Lung (tissue), 12 donors: Measurements from ENCODE around the gene SCN5A. TPM values are rescaled to one million over a fixed set of nuclear protein-coding genes. Genes with fewer than 3 reads are reported as not detected.

Source experiments
- ATAC-seq: fragments of 200-7000 bp; cut with Tn5 transposase; one replicate; pipeline ENCODE4 v1.9.1; 2020; ENCODE audit warnings: moderate number of reproducible peaks; ENCODE audit not compliant: insufficient read depth, low FRiP score
- DNase-seq, 3 donors: peaks; one replicate each; pipeline ENCODE4 v3.0.0-alpha.2; 2013 to 2017
- H3K27ac ChIP-seq, 2 donors: one replicate each; pipeline ENCODE4 v1.5.1; 2013; ENCODE audit warnings: mild to moderate bottlenecking in 2 of 2, moderate library complexity in 2 of 2, control low read depth in 1 of 2, inconsistent platforms in 1 of 2, low read depth in 1 of 2, low read length in 1 of 2
- H3K27me3 ChIP-seq, 3 donors: one replicate each; pipeline ENCODE4 v1.5.1; 2013; ENCODE audit warnings: low read length in 2 of 3; ENCODE audit not compliant: control insufficient read depth in 3 of 3, insufficient read depth in 3 of 3
- H3K36me3 ChIP-seq, 4 donors: one replicate each; pipeline ENCODE4 v1.5.1; 2013; ENCODE audit warnings: low read length in 4 of 4, mild to moderate bottlenecking in 1 of 4, moderate library complexity in 1 of 4; ENCODE audit not compliant: control insufficient read depth in 4 of 4, insufficient read depth in 4 of 4
- H3K4me1 ChIP-seq, 5 donors: one replicate each; pipeline ENCODE4 v1.5.1; 2013; ENCODE audit warnings: low read length in 5 of 5, mild to moderate bottlenecking in 2 of 5, moderate library complexity in 1 of 5; ENCODE audit not compliant: control insufficient read depth in 5 of 5, insufficient read depth in 5 of 5
- H3K4me3 ChIP-seq: one replicate; pipeline ENCODE4 v1.5.1; 2013; ENCODE audit warnings: mild to moderate bottlenecking, control low read depth, moderate library complexity
- H3K9ac ChIP-seq, 2 donors: one replicate each; pipeline ENCODE4 v1.5.1; 2013; ENCODE audit warnings: low read length in 2 of 2, control low read depth in 1 of 2; ENCODE audit not compliant: insufficient read depth in 1 of 2
- H3K9me3 ChIP-seq, 4 donors: one replicate each; pipeline ENCODE4 v1.5.1; 2013; ENCODE audit warnings: low read length in 3 of 4, mild to moderate bottlenecking in 1 of 4, moderate library complexity in 1 of 4; ENCODE audit not compliant: control insufficient read depth in 4 of 4, insufficient read depth in 3 of 4
- CTCF ChIP-seq: IDR thresholded peaks from 2 replicates; pipeline ENCODE4 v1.5.1; 2012; ENCODE audit warnings: mild to moderate bottlenecking; ENCODE audit errors: control extremely low read depth, extremely low read depth
- WGBS, 2 donors: extraction: QIAGEN DNeasy Blood & Tissue Kit; methylation state at CpG; one replicate each; pipeline ENCODE4 v1.1.7; 2013; 5-methylcytosine and 5-hydroxymethylcytosine counted together
- polyA plus RNA-seq, 2 donors: library from polyadenylated mRNA; stranded (reverse); fragments of 200-250 nt; gene quantifications; one replicate each; pipeline ENCODE4 v1.2.1, GENCODE V29; 2013
- total RNA-seq, 2 donors: library from RNA; depleted of rRNA in 1 of 2; stranded (reverse); fragments of >200 nt in 1 of 2; gene quantifications; one replicate each; pipeline ENCODE4 v1.2.1, GENCODE V29; 2014 to 2021
- donor health status: control.
- donor health status: control.
- donor health status: Bipolar disorder and iron deficiency.
- donor health status: healthy.
- donor health status: DM: yes; HTN: yes; CAD: no.

The SCN5A gene
- total and polyA plus RNA-seq, 4 donors = 0.02 to 2.5 (median 0.37) TPM

GRCh38 chr3:38533285-38533976 lies 116.1 kb downstream of the SCN5A start:
- Histone ChIP-seq H3K27me3 (no peaks in the 10 kb centered on the region), H3K4me1 (peaks cover 0 to 15% (median 5%) of the 10 kb centered on the region in 5 donors), H3K9ac (no peak overlapping the region), H3K4me3 (no peak overlapping the region), H3K9me3 (no peaks in the 10 kb centered on the region), H3K27ac (peak overlapping the region in 1 of 2 donors; percentile 84), H3K36me3 (peaks cover 0 to 4% (median 0%) of the 10 kb centered on the region in 4 donors)
- WGBS, 2 donors = 85 to 86% methylated on average over 13 of the region's 13 CpGs
- DNase-seq (peak; percentile 72 to 77 (median 76)), ATAC-seq (no peak)
- TF ChIP-seq CTCF = no peak

DNA sequence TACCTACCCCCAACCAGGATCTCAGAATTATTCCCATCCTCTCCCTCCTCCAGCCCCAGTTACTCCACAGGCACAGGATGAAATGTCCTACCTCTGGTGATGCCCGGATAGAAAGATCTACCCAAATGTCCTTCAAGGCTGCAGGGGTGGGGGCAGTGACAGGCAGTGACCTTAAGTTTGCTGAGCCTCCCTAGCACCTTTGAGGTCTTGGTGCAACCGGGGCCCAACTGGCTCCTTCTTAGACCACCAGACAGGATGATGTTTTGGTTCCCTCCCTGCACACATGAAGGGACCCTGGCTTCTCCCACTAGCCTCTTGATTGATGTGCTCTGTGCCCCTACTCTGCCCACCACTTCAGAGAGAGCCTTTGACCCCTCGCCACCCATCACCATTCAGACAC lies 117.0 kb downstream of the SCN5A start:
- peaks cover 0 to 7% (median 3%) of the 10 kb centered on the region in 4 donors for H3K36me3 ChIP-seq
- 64 to 65% methylated on average over 3 of the region's 3 CpGs for WGBS, 2 donors
- DNase-seq (no peak), ATAC-seq (no peak)
- TF ChIP-seq CTCF = no peak
- no peaks in the 10 kb centered on the region for H3K9me3 ChIP-seq
- no peak overlapping the region for H3K4me3 ChIP-seq
- no peak overlapping the region for H3K9ac ChIP-seq
- peak overlapping the region in 1 of 2 donors; percentile 84 for H3K27ac ChIP-seq
- H3K4me1 ChIP-seq = peaks cover 0 to 14% (median 5%) of the 10 kb centered on the region in 5 donors
- no peaks in the 10 kb centered on the region for H3K27me3 ChIP-seq

GRCh38 chr3:38528457-38528856 lies 121.0 kb downstream of the SCN5A start:
- TF ChIP-seq CTCF = no peak
- no peaks in the 10 kb centered on the region for H3K27me3 ChIP-seq
- no peak overlapping the region for H3K27ac ChIP-seq
- WGBS, 2 donors = 96 to 100% methylated on average over 1 of the region's 1 CpG
- peaks cover 7 to 23% (median 20%) of the 10 kb centered on the region in 4 donors for H3K36me3 ChIP-seq
- no peak overlapping the region for H3K4me3 ChIP-seq
- H3K4me1 ChIP-seq = peaks cover 0 to 6% (median 1%) of the 10 kb centered on the region in 5 donors
- H3K9me3 ChIP-seq = no peaks in the 10 kb centered on the region
- ATAC-seq = no peak
- DNase-seq = no peak
- no peak overlapping the region for H3K9ac ChIP-seq

DNA sequence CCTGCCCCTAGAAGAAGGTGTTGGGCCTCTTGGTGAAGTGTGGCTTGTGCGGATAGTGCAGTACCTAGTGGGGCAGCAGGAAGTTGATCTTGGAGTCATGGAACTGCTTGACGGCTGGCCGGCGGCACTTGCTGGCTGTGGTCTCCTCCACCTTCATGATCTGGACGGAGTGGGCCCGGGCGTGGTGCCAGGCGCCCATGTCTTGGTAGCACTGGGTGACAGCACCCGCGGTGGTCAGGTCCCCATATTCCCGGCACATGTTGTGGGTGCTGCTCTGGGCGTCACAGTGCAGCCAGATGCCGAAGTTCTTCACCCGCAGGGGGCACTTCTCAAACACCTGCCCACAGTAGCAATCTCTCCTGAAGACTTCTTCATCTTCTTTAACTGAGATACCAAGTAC lies 122.7 kb downstream of the SCN5A start:
- Histone ChIP-seq H3K27ac (no peak overlapping the region), H3K4me3 (no peak overlapping the region), H3K36me3 (peaks cover 7 to 26% (median 24%) of the 10 kb centered on the region in 4 donors), H3K9me3 (no peaks in the 10 kb centered on the region), H3K9ac (no peak overlapping the region), H3K4me1 (no peaks in the 10 kb centered on the region), H3K27me3 (no peaks in the 10 kb centered on the region)
- ATAC-seq (no peak), DNase-seq (no peak)
- TF ChIP-seq CTCF = no peak
- 98% methylated on average over 14 of the region's 14 CpGs for WGBS, 2 donors
